ENCODE measurements around the gene TTR.

TTR gene

DNA sequence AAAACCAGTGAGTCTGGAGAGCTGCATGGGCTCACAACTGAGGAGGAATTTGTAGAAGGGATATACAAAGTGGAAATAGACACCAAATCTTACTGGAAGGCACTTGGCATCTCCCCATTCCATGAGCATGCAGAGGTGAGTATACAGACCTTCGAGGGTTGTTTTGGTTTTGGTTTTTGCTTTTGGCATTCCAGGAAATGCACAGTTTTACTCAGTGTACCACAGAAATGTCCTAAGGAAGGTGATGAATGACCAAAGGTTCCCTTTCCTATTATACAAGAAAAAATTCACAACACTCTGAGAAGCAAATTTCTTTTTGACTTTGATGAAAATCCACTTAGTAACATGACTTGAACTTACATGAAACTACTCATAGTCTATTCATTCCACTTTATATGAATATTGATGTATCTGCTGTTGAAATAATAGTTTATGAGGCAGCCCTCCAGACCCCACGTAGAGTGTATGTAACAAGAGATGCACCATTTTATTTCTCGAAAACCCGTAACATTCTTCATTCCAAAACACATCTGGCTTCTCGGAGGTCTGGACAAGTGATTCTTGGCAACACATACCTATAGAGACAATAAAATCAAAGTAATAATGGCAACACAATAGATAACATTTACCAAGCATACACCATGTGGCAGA, 3.6 kb downstream of the TTR start:
- Mint-ChIP-seq H3K4me1 (no peaks in the 10 kb centered on the region), H3K36me3 (no peaks in the 10 kb centered on the region), H3K27ac (no peak overlapping the region), H3K27me3 (peaks cover 1% of the 10 kb centered on the region), H3K4me3 (no peak overlapping the region), H3K9me3 (no peaks in the 10 kb centered on the region)

DNA sequence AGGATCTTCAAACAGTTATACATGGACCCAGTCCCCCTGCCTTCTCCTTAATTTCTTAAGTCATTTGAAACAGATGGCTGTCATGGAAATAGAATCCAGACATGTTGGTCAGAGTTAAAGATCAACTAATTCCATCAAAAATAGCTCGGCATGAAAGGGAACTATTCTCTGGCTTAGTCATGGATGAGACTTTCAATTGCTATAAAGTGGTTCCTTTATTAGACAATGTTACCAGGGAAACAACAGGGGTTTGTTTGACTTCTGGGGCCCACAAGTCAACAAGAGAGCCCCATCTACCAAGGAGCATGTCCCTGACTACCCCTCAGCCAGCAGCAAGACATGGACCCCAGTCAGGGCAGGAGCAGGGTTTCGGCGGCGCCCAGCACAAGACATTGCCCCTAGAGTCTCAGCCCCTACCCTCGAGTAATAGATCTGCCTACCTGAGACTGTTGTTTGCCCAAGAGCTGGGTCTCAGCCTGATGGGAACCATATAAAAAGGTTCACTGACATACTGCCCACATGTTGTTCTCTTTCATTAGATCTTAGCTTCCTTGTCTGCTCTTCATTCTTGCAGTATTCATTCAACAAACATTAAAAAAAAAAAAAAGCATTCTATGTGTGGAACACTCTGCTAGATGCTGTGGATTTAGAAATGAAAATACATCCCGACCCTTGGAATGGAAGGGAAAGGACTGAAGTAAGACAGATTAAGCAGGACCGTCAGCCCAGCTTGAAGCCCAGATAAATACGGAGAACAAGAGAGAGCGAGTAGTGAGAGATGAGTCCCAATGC, 4.6 kb downstream of the TTR start:
- Mint-ChIP-seq H3K36me3 (no peaks in the 10 kb centered on the region), H3K27ac (no peak overlapping the region), H3K4me1 (no peaks in the 10 kb centered on the region), H3K4me3 (no peak overlapping the region), H3K27me3 (peaks cover 1% of the 10 kb centered on the region), H3K9me3 (no peaks in the 10 kb centered on the region)

DNA sequence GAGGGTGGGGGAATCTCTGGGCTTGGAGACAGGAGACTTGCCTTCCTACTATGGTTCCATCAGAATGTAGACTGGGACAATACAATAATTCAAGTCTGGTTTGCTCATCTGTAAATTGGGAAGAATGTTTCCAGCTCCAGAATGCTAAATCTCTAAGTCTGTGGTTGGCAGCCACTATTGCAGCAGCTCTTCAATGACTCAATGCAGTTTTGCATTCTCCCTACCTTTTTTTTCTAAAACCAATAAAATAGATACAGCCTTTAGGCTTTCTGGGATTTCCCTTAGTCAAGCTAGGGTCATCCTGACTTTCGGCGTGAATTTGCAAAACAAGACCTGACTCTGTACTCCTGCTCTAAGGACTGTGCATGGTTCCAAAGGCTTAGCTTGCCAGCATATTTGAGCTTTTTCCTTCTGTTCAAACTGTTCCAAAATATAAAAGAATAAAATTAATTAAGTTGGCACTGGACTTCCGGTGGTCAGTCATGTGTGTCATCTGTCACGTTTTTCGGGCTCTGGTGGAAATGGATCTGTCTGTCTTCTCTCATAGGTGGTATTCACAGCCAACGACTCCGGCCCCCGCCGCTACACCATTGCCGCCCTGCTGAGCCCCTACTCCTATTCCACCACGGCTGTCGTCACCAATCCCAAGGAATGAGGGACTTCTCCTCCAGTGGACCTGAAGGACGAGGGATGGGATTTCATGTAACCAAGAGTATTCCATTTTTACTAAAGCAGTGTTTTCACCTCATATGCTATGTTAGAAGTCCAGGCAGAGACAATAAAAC, 6.5 kb downstream of the TTR start:
- no peak overlapping the region for H3K4me3 Mint-ChIP-seq
- no peaks in the 10 kb centered on the region for H3K9me3 Mint-ChIP-seq
- H3K4me1 Mint-ChIP-seq = no peaks in the 10 kb centered on the region
- H3K27ac Mint-ChIP-seq = no peak overlapping the region
- H3K27me3 Mint-ChIP-seq = no peaks in the 10 kb centered on the region
- H3K36me3 Mint-ChIP-seq = no peaks in the 10 kb centered on the region

DNA sequence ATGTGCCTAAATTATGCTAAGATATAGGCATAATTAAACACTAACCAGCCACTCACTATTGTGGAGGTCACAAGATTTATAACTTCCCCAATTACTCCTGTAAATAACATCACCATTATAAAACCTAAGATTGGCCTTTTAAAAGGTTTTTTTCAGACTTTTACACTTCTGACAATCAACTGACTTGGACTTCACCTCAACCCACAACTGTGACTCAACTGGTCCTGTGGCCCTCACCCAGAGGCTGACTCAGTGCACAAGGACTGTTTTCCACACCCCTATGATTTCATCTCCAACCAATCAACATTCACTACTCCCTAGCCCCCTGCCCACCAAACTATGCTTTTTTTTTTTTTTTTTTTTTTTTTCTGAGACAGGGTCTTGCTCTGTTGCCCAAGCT, 11.6 kb downstream of the TTR start:
- Mint-ChIP-seq H3K27me3 (peaks cover 1% of the 10 kb centered on the region), H3K36me3 (no peaks in the 10 kb centered on the region), H3K9me3 (no peaks in the 10 kb centered on the region), H3K4me3 (no peak overlapping the region), H3K27ac (no peak overlapping the region), H3K4me1 (no peaks in the 10 kb centered on the region)

DNA sequence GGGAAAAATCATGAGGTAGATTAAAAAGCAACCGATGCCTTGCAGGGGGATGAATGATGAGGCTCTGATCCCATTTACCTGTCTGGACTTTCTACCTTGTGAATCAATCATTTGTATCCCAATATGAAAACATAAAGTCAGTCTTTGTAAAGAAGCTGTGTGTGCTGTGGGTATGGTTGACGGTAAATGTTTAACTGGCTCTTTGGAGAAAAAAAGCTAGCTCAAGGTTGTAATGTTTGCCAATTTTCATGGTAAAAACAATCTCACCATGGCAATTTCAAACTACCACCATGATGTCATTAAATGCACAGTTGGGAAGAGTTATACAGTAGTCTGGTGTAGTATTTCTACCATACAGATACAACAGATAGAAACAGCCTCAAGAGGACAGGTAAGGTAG, 14.6 kb downstream of the TTR start:
- H3K27me3 Mint-ChIP-seq = peaks cover 1% of the 10 kb centered on the region
- no peak overlapping the region for H3K4me3 Mint-ChIP-seq
- H3K9me3 Mint-ChIP-seq = no peaks in the 10 kb centered on the region
- no peaks in the 10 kb centered on the region for H3K36me3 Mint-ChIP-seq
- H3K27ac Mint-ChIP-seq = no peak overlapping the region
- H3K4me1 Mint-ChIP-seq = no peaks in the 10 kb centered on the region

DNA sequence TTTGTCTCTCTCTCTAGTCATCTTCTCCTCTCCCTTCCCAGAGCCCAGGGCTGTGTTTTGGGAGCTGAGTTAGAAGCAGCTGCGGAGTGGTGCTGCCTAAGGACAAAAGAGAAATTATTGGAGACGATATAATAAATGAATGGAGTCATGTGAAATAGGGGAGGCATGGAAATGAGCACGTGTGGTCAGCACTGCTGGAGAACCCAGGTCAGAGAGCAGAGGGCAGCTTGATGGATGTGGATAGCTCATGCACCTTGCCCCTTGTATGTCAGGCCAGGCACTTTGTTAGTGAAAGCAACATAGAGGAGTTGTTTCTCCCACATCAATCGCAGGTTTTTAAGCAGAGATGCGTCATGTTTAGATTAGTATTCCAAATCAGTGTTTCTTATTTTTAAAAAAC, 15.7 kb downstream of the TTR start:
- H3K36me3 Mint-ChIP-seq = no peaks in the 10 kb centered on the region
- peaks cover 1% of the 10 kb centered on the region for H3K27me3 Mint-ChIP-seq
- no peaks in the 10 kb centered on the region for H3K4me1 Mint-ChIP-seq
- no peaks in the 10 kb centered on the region for H3K9me3 Mint-ChIP-seq
- H3K4me3 Mint-ChIP-seq = no peak overlapping the region
- no peak overlapping the region for H3K27ac Mint-ChIP-seq

DNA sequence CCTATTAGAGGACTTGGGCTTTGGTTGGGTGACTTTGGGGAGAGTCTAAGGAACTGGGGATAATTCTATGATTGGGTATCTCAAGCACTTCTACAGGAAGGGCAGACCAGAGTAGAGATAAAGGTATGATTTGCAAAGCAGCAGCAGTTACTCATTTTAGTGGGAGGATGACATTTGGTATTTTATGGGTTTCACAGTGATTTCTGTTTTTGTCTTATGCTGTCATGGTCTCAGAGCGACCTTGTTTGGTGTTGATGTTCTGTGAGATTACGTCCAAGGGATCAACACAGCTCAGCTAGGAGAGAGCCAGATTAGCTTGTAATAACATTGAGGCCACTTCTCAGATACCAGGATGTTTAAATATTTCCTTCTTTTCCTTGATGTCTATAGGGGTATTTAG, 18.2 kb downstream of the TTR start:
- H3K4me3 Mint-ChIP-seq = no peak overlapping the region
- H3K27me3 Mint-ChIP-seq = peaks cover 3% of the 10 kb centered on the region
- H3K4me1 Mint-ChIP-seq = no peaks in the 10 kb centered on the region
- H3K27ac Mint-ChIP-seq = no peak overlapping the region
- no peaks in the 10 kb centered on the region for H3K9me3 Mint-ChIP-seq
- H3K36me3 Mint-ChIP-seq = no peaks in the 10 kb centered on the region

DNA sequence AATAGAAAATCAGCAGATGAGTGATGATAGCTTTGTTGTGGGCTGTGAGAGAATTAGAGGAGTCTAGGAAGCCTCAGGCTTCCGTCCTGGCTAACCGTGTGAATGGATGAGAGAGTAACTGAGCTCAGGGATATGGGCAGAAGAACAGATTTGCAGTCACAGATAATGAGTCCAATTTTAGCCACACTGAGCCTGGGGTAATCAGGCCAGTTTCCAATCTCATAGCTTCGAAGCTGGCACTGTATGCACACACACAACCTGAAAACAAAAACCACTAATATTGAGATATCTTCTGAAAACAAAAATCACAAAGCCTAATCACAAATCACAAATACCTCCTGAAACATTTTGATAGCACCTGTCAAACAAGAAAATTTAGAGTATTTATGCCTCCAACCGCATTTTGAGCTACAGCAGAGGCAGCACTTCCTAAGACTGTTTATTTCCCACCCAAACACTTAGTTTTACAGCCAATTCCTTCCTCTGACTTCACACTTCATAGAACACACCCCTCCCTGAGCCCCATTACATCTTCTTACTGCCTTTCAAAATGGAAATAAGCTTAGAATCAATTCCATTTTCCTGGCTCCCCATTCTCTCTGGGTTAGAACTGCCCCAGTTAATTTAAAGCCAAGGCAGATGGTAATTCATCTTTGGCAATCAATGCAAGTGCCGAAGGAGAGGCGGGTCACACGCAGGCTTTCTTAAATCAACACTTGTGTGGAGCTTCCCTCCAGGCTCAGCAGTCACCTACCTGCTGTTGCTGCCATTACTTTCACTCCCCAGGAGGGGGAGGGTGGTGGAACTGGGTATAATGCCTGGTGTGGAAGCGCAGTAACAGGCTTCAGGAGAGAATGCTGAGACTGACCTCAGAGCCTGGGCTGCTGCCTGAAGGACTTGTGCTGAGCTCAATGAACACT, 18.9 kb downstream of the TTR start:
- Mint-ChIP-seq H3K27me3 (peaks cover 3% of the 10 kb centered on the region), H3K4me3 (no peak overlapping the region), H3K36me3 (no peaks in the 10 kb centered on the region), H3K9me3 (no peaks in the 10 kb centered on the region), H3K4me1 (no peaks in the 10 kb centered on the region), H3K27ac (no peak overlapping the region)

DNA sequence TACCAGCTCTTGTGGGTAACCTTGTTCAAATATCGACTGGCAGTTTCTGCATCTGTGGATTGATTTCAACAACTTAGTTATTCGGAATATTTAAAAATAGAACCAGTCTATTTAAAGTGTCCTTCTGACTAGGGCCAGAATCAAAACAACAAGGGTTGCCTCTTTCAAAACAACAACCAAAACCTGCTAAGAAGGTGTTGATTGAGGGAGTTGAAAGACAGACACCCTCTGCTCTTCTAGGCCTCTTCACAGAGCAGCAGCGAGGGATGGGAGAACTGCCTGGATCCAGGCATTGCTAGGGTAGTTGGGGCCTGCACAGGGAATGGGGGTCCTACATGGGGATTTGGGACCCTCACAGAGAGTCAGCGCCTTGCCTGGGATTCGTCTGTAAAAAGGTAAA, 19.8 kb downstream of the TTR start:
- peaks cover 2% of the 10 kb centered on the region for H3K27me3 Mint-ChIP-seq
- H3K4me1 Mint-ChIP-seq = no peaks in the 10 kb centered on the region
- no peak overlapping the region for H3K4me3 Mint-ChIP-seq
- no peaks in the 10 kb centered on the region for H3K36me3 Mint-ChIP-seq
- no peak overlapping the region for H3K27ac Mint-ChIP-seq
- no peaks in the 10 kb centered on the region for H3K9me3 Mint-ChIP-seq

DNA sequence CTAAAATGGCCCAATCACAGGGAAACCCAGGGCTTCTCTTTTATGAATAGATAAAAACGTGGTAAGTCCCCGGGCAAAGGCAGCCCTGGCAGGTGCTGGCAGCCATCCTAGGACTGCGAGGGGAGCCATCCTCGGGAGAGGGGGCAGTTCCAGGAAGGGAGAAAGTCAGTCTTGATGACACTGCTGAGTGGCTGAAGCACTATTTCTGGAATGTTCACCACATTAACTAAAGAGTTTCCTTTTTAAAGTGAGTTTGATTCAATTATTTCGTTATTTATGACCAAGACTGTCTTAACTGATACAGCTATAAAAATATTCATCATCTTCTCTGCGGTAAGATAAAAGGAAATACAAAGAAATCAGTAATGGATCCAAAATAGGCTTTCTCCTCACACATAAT, 20.4 kb downstream of the TTR start:
- Mint-ChIP-seq H3K36me3 (no peaks in the 10 kb centered on the region), H3K4me3 (no peak overlapping the region), H3K4me1 (no peaks in the 10 kb centered on the region), H3K9me3 (no peaks in the 10 kb centered on the region), H3K27me3 (peaks cover 2% of the 10 kb centered on the region), H3K27ac (no peak overlapping the region)

DNA sequence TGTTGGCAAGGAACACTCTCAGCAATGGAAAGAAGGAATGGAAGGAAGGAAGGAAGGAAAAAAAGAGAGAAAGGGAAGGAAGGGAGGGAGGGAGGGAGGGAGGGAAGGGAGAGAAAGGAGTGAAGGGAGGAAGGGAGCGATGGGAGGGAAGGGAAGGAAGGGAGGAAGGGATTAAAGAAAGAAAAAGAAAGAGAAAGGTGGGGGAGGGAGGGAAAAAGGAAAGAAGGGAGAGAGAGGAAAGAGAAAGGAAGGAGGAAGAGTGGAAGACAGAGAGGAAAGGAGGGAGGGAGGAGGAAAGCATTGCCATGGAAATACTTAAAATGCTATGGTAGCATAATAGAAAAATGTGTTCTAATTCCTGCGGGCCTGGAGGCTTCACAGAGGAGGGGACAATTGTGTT, 22.4 kb downstream of the TTR start:
- Mint-ChIP-seq H3K4me1 (no peaks in the 10 kb centered on the region), H3K27ac (no peak overlapping the region), H3K9me3 (no peaks in the 10 kb centered on the region), H3K36me3 (no peaks in the 10 kb centered on the region), H3K27me3 (peaks cover 4% of the 10 kb centered on the region), H3K4me3 (no peak overlapping the region)

DNA sequence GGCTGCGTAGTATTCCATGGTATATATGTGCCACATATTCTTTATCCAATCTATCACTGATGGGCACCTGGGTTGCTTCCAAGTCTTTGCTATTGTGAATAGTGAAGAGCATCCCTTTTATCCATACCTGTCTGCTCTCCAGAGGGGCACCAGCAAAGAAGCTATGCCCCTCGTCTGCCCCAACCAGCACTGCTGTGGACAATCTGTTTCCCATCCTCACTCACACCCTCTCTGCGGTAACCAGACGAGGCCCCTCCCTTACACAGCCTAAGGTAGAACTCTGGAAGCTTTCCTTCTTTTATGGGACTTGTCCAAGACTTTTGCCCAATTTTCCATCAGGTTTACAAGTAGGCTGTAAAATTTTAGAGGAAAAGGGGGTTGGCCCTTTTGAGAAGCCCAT, 24.9 kb downstream of the TTR start:
- Mint-ChIP-seq H3K27ac (no peak overlapping the region), H3K9me3 (no peaks in the 10 kb centered on the region), H3K27me3 (peaks cover 8% of the 10 kb centered on the region), H3K4me1 (no peaks in the 10 kb centered on the region), H3K36me3 (no peaks in the 10 kb centered on the region), H3K4me3 (no peak overlapping the region)

DNA sequence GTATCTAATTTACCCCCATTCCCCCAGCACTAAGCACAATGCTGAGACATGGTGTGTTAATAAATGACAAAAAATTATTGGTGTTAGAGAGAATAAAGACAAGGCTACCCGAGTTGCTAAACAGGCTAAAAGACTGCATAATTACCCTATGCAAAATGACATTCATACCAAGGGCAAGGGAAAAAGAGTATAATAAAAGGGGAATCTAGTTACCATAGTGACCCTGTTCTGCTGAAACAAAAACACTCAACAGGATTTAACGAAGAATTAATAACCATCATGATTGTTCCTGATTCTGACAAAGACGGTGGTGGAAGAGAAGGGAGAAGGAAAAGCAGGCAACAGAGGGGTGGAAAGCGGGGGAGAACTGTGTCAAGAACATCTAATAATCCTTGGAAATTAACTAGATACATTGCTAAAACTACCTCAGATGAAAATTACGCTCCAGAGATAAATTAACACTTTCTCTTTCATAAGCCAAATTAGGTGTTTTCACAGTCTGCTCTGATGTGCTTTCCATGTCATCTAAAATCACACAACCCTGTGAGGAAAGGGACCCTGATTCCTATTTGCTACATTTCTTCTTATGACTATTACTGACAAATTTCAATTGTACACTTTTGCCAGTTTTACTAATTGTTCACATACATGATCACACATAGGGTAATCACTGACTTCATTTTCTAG, 25.5 kb downstream of the TTR start:
- no peak overlapping the region for H3K27ac Mint-ChIP-seq
- no peaks in the 10 kb centered on the region for H3K4me1 Mint-ChIP-seq
- peaks cover 8% of the 10 kb centered on the region for H3K27me3 Mint-ChIP-seq
- H3K36me3 Mint-ChIP-seq = no peaks in the 10 kb centered on the region
- H3K9me3 Mint-ChIP-seq = no peaks in the 10 kb centered on the region
- no peak overlapping the region for H3K4me3 Mint-ChIP-seq

DNA sequence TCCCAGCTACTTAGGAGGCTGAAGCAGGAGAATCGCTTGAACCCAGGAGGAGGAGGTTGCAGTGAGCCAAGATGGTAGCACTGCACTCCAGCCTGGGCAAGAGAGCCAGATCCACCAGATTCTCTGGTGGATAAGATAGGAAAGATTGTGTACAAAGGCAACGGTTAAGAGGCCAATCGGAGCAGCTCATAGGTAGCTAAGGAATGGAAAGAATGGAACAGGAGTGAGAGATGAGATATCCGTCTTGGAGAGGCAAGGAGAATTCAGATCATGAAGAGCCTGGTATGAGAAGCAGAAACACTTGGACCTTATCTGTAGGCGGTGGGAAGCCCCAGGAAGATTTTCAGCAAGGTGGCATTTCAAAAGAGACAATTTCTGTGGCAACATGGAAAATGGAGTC, 27.1 kb downstream of the TTR start:
- Mint-ChIP-seq H3K36me3 (no peaks in the 10 kb centered on the region), H3K27me3 (peaks cover 13% of the 10 kb centered on the region), H3K4me3 (no peak overlapping the region), H3K27ac (no peak overlapping the region), H3K4me1 (no peaks in the 10 kb centered on the region), H3K9me3 (no peaks in the 10 kb centered on the region)

DNA sequence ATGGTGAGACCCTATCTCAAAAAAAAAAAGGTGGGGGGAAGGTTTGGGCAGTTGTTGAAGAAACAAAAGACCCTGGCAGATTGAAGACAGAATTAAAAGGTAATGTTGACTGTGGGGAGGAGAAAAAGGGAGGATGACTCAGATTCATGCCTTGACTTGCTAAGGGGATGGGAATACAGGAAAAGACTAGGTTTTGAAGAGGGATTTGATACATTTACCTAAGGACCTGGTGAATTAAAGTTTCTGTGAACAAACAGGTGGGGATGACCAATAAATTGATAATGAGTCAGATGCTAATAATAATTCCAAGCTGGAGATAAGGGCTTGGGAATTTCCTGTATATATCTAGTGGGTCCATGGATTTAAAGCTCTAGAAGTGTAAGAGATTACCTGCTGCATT, 27.6 kb downstream of the TTR start:
- no peak overlapping the region for H3K27ac Mint-ChIP-seq

More for the DNA sequence above, 27.6 kb downstream of the TTR start:
- H3K9me3 Mint-ChIP-seq = no peaks in the 10 kb centered on the region
- H3K4me3 Mint-ChIP-seq = no peak overlapping the region
- peaks cover 13% of the 10 kb centered on the region for H3K27me3 Mint-ChIP-seq
- no peaks in the 10 kb centered on the region for H3K36me3 Mint-ChIP-seq
- H3K4me1 Mint-ChIP-seq = no peaks in the 10 kb centered on the region
